Activated T-cell treated with anti-CD3 and anti-CD28 coated beads for 48 hours (primary cell): ENCODE data around the gene TBCE.

Source experiments
- DNase-seq: peaks from one replicate; pipeline ENCODE4 v3.0.0-alpha.2; 2020; ENCODE audit warnings: low read depth

TBCE gene

DNA sequence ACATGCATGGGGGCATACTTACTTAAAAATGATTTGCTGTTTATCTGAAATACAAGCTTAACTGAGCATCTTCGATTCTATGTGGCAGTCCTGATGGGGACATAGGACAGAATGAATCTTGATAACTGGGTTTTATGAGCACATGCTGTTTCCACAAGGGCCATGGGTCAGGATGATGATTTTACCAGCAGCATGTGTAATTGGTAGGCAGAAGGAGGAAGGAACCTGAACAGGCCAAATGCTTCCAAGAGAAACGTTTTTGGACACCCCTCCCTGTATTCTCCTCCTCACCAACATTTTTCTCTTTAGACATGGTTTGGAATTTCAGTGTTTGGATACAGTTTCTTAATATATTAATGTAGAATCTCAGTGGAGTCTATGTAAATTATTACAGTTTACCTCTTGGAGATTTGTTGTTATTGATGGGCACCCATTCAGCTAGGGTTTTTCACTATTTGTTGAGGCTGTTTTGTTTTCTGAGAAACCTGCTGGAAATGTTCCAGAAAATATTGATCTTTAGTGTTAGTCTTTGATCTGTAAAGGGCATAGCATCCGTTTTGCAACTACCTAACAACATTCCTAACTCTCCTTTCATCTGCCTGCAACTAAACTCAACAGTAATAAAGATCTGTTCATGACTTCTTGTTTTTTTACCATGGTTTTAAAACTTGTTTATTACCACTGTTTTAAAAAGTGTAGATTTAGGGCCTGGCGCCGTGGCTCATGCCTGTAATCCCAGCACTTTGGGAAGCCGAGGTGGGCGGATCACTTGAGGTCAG is 42.0 kb downstream of the TBCE start:
- no peak for DNase-seq

DNA sequence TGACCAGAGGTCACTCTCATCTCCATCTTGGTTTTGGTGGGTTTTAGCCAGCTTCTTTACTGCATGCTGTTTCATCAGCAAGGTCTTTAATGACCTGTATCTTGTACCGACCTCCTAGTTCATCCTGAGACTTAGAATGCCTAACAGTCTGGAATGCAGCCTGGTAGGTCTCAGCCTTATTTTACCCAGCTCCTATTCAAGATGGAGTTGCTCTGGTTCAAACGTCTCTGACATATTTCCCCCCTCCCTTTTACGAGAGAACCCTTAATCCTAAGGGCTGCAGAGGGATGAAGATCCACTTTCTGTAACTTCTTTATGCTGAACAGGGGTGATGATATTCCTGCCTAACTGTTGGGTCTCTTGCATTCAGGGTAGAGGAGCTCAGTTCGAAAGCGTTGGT is 43.2 kb downstream of the TBCE start:
- DNase-seq: no peak

- no peak for DNase-seq
Observed at GRCh38 chr1:235411489-235412486, 44.6 kb downstream of the TBCE start.

- DNase-seq: peak; percentile 31
Observed at GRCh38 chr1:235415008-235415904, 48.0 kb downstream of the TBCE start.

DNA sequence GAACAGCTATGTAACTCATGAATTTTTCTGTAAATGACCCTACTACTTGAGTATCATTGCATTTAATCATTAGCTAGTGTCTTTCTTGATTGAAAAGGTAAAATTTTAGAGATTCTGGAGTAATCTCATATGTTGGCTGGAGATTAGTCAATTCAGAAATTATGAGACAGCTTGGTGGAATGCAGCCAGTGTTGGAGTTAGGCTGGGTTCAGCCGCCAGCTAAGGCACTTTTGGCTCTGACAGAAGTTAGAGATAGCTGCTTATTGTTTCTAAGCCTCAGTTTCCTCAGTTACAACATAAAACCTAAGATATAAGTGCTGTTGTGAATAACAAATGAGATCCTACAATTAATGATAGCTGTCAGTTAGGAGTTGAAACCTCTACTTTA is 49.4 kb downstream of the TBCE start:
- DNase-seq: no peak

DNA sequence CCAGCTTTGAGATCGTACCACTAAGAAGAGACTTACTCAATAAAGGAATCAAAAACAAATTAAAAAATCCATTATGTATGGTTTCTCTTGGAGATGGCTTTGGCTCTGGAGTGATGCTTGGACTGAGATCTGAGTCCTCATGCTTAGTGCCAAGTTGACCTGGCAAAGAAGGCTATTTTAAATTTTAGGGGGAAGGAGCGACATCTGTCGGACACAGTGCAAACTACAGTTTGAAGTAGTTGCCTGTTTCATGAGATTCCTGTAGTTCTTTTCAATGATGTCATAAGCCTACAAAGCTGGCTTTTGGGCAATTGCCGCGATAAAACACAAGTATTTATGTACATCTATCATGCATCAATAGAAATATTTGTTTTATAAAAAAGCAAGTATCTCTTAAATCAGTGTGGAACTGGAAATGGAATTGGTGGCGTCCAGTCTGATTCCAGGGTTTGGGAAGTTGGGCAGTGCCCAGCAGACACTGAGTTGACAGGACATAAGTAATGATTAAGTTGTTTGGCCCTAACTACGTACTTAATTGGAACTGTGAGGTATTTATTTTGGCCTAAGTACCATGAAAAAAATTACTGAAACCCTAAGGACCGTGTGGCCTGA is 50.0 kb downstream of the TBCE start:
- peak; percentile 38 for DNase-seq

DNA sequence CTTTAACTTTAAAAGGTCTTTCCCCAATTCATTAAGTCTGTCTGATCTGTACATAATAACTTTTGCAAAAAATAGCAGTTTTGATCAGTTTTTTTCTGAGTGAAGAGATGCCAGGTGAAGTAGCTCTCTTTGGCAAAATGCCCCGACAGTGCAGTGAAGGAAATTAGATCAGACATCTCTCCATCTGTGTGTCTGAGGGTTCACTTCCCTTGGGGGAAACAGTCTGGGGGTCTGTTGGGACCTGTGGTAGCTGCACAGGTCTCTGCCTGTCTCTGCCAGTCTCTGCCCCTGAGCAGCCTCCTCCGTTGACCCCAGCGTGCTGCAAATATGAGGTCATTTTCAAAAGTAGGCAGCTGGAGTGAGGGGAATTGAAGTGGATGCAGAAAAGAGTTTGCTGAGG is 54.5 kb downstream of the TBCE start:
- no peak for DNase-seq

- peak; percentile 17 for DNase-seq
Observed at GRCh38 chr1:235423214-235423652, 56.0 kb downstream of the TBCE start.

GRCh38 chr1:235424092-235424491 is 56.9 kb downstream of the TBCE start:
- no peak for DNase-seq

- DNase-seq: no peak
Observed at GRCh38 chr1:235425357-235425756, 58.1 kb downstream of the TBCE start.

- no peak for DNase-seq
Observed at GRCh38 chr1:235426143-235426542, 58.9 kb downstream of the TBCE start.

- no peak for DNase-seq
Observed at GRCh38 chr1:235426680-235427079, 59.5 kb downstream of the TBCE start.

- DNase-seq: no peak
Observed at GRCh38 chr1:235427447-235427846, 60.2 kb downstream of the TBCE start.

DNA sequence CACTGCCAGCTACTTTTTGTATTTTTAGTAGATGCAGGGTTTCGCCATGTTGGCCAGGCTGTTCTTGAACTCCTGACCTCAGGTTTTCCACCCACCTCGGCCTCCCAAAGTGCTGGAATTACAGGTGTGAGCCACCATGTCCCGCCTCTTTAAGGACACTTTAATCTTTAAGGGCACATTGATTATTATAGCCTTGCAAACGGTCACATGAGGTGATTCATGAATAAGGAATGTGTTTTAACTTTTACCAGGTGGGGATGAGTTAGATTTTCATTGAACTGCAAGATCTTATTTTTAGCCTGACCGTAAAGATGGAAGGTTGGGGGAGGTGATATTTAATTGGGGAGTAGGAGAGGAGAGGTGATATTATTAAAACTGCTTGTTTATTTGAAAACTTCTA is 61.9 kb downstream of the TBCE start:
- DNase-seq: no peak

- no peak for DNase-seq
Observed at GRCh38 chr1:235430991-235431390, 63.8 kb downstream of the TBCE start.

GRCh38 chr1:235434001-235434400 is 66.8 kb downstream of the TBCE start:
- no peak for DNase-seq

DNA sequence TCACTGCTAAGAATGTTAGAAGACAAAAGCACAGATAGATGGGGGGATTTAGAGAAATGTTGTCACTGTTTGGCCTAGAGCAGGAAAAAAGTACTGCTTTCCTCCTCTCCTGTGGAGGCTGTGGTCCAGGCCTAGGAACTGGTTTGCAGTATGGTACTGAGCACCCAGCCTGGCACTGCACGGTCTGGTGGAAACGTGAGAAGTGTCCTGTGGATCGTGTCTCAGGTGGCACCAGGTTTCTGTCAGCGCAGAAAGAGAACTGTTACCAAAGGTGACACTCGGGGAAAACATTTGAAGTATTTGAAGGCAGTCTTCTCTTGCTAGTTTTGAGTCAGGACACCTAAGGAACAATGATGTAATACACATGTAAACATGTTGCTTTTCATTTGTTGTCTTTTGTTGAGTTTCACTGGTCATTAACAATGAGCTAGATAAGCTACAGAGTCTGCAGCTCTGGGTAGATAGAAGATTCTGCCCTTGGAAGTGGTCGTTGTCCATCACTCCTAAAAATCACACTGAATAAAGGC is 74.0 kb downstream of the TBCE start:
- DNase-seq: no peak

DNA sequence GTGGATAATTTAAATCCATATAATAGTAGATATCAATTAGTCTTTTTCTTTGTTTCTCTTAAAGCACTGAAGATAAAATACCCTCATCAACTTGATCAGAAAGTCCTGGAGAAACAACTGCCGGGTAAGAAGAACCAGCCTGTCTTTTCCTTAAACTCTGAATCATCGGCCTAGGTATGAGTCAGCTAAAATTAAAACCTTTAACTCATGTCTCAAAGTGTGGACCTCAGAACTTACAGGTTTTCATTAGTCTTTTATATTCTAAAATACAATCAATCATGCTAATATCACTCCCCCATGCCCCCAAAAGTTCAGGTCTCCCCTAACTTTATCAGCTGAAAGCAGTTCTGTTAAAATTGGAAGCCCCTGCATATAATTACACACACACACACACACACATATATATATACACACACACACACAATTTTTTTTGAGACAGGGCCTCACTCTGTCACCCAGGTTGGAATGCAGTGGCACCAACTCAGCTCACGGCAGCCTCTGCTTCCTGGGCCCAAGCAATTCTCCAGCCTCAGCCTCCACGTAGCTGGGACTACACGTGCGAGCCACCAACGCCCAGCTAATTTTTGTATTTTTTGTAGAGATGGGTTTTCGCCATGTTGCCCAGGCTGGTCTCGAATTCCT is 75.7 kb downstream of the TBCE start:
- DNase-seq: no peak

DNA sequence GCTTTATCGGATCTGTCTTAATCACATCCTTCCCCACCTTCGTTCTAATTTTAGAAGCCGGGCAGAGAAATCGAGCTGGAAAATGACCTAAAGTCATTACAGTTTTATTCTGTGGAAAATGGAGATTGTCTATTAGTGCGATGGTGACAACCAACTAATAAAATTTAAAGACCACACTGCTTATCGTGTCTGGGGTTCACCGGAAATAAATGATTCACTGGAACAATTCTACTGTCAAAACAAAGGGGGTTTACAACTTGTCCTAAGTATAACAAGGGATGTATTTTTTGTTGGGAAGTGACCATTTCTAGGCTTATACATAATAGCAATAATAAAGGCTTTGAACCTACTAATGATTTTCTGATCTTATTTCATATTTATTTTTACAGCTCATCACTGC is 81.4 kb downstream of the TBCE start:
- no peak for DNase-seq

DNA sequence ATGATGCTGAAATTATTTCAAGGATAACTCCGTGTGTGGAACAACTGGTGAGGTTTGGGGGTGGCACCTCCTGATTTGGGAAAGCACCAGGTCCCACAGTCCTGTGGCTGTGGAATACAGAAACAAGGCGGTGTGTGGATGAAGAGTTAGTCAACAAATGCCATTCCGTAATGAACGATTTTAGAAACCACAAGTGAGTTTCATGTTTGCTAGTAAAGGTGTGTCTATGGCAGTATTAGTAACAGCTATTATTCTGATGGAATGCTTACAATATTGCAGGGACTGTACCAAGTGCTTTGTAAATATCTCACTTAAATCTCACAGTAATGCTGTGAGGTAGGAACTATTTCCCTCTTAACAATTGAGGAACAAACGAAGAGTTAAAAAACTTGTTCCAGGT is 83.2 kb downstream of the TBCE start:
- no peak for DNase-seq
